Measurements from ENCODE around the gene RBM4. TPM values are rescaled to one million over a fixed set of nuclear protein-coding genes. Genes with fewer than 3 reads are reported as not detected.
A peak's percentile ranks its signal among the peaks of the same experiment; 100 is the strongest.

Gene RBM4
- total RNA-seq, 1 donor from 2014 or later = 206 TPM

DNA sequence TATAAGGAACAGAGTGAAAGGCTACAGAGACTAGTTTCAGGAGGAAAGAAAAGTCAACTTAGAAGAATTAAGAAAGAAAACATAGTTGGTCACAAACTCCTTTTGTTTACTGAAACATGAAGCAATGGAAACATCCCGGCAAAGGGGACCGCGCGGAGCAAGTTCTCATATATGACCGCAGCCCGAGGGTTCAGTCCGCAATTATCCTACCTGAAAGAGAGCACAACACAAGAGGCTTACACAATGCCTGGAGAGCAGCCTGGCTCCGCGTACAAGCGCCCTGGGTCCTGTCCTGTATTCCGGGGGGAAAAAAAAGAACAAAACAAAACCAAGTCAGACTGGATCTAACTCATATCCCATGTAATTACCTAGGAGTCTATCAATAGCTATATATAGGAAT, 26.9 kb downstream of the RBM4 start:
- Histone ChIP-seq H3K27me3 (no peaks in the 10 kb centered on the region), H3K4me2 (no peak overlapping the region), H3K79me2 (ENCODE audit: low read depth) (peaks cover 99% of the 10 kb centered on the region), H3K4me3 (no peak overlapping the region), H3K9ac (no peak overlapping the region), H4K20me1 (ENCODE audit: low read depth) (peaks cover 93% of the 10 kb centered on the region), H3K4me1 (no peaks in the 10 kb centered on the region), H2AFZ (replicated peaks) (no peak overlapping the region), H3K9me3 (ENCODE audit: low read depth) (no peaks in the 10 kb centered on the region), H3K27ac (peak overlapping the region; percentile 29), H3F3A (ENCODE audit: low read depth) (peaks cover 59% of the 10 kb centered on the region), H3K36me3 (peaks cover 5% of the 10 kb centered on the region)
- Mint-ChIP-seq H3K9me3 (no peaks in the 10 kb centered on the region), H3K4me3 (no peak overlapping the region), H3K27ac (no peak overlapping the region), H3K27me3 (ENCODE audit: insufficient read depth, low read depth) (no peaks in the 10 kb centered on the region), H3K36me3 (peaks cover 39% of the 10 kb centered on the region), H3K4me1 (no peaks in the 10 kb centered on the region)
- TF ChIP-seq EZH2 (IDR thresholded peaks at IDR 0.05) = no peak
- no peak for TF ChIP-seq CTCF (IDR thresholded peaks at IDR 0.05)
- TF ChIP-seq EZH2phosphoT487 (IDR thresholded peaks at IDR 0.05) = no peak
- DNase-seq (ENCODE audit: low spot score) = no peak

DNA sequence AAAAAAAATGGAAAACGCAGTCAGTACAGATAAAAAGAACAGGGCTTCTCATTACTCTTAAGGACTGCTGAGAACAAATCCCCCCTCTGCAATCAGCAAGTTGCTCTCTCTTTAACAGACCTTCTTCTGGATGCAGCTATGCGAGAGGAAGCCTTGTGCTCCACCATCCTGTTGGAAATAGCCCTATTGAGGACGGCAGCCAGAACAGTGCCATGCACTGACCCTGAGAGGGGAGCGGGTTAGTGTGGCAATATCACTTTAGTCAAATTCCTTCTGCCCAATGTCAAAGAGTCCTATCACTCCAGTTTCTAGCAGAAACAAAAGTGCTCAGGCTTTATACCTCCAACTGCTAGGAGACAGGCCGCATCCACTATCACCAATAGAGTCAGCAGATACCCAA, 32.3 kb downstream of the RBM4 start:
- peaks cover 53% of the 10 kb centered on the region for H3F3A ChIP-seq (ENCODE audit: low read depth)
- H3K36me3 ChIP-seq = peaks cover 10% of the 10 kb centered on the region
- no peak for DNase-seq (ENCODE audit: low spot score)
- H2AFZ ChIP-seq (replicated peaks) = no peak overlapping the region
- Mint-ChIP-seq H3K4me1 (peaks cover 14% of the 10 kb centered on the region), H3K36me3 (peaks cover 34% of the 10 kb centered on the region), H3K27me3 (ENCODE audit: insufficient read depth, low read depth) (peaks cover 2% of the 10 kb centered on the region), H3K27ac (no peak overlapping the region), H3K9me3 (no peaks in the 10 kb centered on the region), H3K4me3 (no peak overlapping the region)
- H3K79me2 ChIP-seq (ENCODE audit: low read depth) = peaks cover 100% of the 10 kb centered on the region
- no peak overlapping the region for H3K4me2 ChIP-seq
- no peaks in the 10 kb centered on the region for H3K9me3 ChIP-seq (ENCODE audit: low read depth)
- peaks cover 16% of the 10 kb centered on the region for H3K4me1 ChIP-seq
- no peaks in the 10 kb centered on the region for H3K27me3 ChIP-seq
- H3K4me3 ChIP-seq = no peak overlapping the region
- peak overlapping the region; percentile 68 for H3K27ac ChIP-seq
- no peak overlapping the region for H3K9ac ChIP-seq
- no peak for TF ChIP-seq EZH2phosphoT487 (IDR thresholded peaks at IDR 0.05)
- peaks cover 96% of the 10 kb centered on the region for H4K20me1 ChIP-seq (ENCODE audit: low read depth)

DNA sequence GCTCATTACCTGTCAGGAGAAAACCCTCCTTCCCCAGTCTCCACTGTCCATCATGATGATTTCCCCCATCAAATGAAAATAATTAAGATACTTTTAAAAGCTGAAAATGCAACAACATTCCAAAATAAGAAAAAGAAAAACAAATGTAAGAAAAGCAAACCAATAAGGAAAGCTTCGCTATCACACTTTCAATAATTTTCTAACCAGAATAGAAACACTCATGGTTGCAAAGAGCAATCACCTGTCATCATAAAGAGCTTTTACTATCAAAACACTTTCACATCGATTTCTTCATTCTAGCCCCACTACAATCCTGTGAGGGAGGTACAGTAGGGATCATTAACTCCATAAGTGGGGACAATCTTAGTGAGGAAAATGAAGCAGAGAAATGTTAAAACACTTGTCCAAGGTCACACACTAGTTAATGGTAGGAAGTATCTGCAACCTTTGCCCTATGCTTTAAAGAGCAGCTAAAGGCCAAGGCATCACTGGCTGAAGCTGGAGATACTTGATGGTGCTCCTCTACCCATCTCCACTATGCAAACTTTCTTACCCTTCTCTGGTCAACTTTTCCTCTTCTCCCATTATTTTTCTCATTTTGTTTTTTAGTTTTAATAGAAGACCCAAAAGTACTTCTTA, 36.6 kb downstream of the RBM4 start:
- Mint-ChIP-seq H3K36me3 (peaks cover 23% of the 10 kb centered on the region), H3K9me3 (no peaks in the 10 kb centered on the region), H3K4me3 (peak overlapping the region; percentile 15), H3K27ac (no peak overlapping the region), H3K4me1 (peaks cover 35% of the 10 kb centered on the region), H3K27me3 (ENCODE audit: insufficient read depth, low read depth) (peaks cover 5% of the 10 kb centered on the region)
- H3K27ac ChIP-seq = no peak overlapping the region
- H3K36me3 ChIP-seq = peaks cover 6% of the 10 kb centered on the region
- peak overlapping the region; percentile 66 for H3K4me3 ChIP-seq
- DNase-seq (ENCODE audit: low spot score) = no peak
- peak overlapping the region; percentile 78 for H3K4me2 ChIP-seq
- H3K9me3 ChIP-seq (ENCODE audit: low read depth) = no peaks in the 10 kb centered on the region
- no peak overlapping the region for H2AFZ ChIP-seq (replicated peaks)
- peaks cover 30% of the 10 kb centered on the region for H3K4me1 ChIP-seq
- TF ChIP-seq EZH2 (IDR thresholded peaks at IDR 0.05) (no peak), CTCF (IDR thresholded peaks at IDR 0.05) (no peak), EZH2phosphoT487 (IDR thresholded peaks at IDR 0.05) (no peak)
- peaks cover 68% of the 10 kb centered on the region for H4K20me1 ChIP-seq (ENCODE audit: low read depth)
- H3K79me2 ChIP-seq (ENCODE audit: low read depth) = peaks cover 72% of the 10 kb centered on the region
- H3K27me3 ChIP-seq = no peaks in the 10 kb centered on the region
- H3K9ac ChIP-seq = no peak overlapping the region
- H3F3A ChIP-seq (ENCODE audit: low read depth) = peaks cover 55% of the 10 kb centered on the region

DNA sequence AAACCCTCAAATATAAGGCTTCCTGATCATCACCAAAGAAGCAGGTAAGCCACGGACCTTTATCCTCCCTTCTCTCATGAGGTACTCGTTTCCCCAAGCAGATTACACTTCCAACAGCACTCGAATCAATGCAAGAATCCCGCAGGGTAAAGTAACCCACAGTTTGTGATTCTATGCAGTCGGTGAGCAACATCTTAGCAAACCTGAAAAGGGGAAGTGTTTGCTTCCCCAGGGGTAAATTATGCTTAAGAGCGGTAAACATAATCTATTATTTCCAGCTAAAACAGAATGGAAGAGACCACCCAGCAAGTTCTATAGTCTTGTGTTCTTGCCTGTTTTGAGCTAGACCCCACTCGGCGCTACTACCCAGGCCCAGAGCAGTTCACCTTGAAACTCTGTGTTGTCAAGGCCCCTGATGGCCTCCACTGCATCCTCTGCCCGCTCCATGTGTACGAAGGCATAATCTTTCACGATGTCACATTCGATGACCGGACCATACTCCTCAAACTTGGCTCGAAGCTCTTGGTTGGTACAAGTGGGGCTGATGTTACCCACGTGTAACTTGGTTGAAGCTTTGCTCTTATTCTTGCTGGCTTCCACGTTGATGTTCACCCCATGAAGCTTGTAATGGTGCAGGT, 37.9 kb downstream of the RBM4 start:
- peaks cover 54% of the 10 kb centered on the region for H4K20me1 ChIP-seq (ENCODE audit: low read depth)
- no peak for DNase-seq (ENCODE audit: low spot score)
- no peak overlapping the region for H2AFZ ChIP-seq (replicated peaks)
- peaks cover 27% of the 10 kb centered on the region for H3K4me1 ChIP-seq
- H3K9me3 Mint-ChIP-seq = no peaks in the 10 kb centered on the region
- peaks cover 6% of the 10 kb centered on the region for H3K36me3 ChIP-seq
- peak overlapping the region; percentile 2 for H3K27ac Mint-ChIP-seq
- peaks cover 46% of the 10 kb centered on the region for H3F3A ChIP-seq (ENCODE audit: low read depth)
- no peaks in the 10 kb centered on the region for H3K9me3 ChIP-seq (ENCODE audit: low read depth)
- peak overlapping the region; percentile 66 for H3K4me3 ChIP-seq
- H3K4me3 Mint-ChIP-seq = peak overlapping the region; percentile 90
- H3K9ac ChIP-seq = no peak overlapping the region
- H3K36me3 Mint-ChIP-seq = peaks cover 20% of the 10 kb centered on the region
- H3K79me2 ChIP-seq (ENCODE audit: low read depth) = peaks cover 59% of the 10 kb centered on the region
- TF ChIP-seq EZH2 (IDR thresholded peaks at IDR 0.05) (no peak), CTCF (IDR thresholded peaks at IDR 0.05) (no peak)
- peaks cover 5% of the 10 kb centered on the region for H3K27me3 Mint-ChIP-seq (ENCODE audit: insufficient read depth, low read depth)
- peak overlapping the region; percentile 78 for H3K4me2 ChIP-seq
- no peak overlapping the region for H3K27ac ChIP-seq
- H3K27me3 ChIP-seq = no peaks in the 10 kb centered on the region
- H3K4me1 Mint-ChIP-seq = peaks cover 31% of the 10 kb centered on the region

Measured in neural progenitor cell (in vitro differentiated cells).